Measurements from ENCODE around the gene NUFIP1. TPM values are rescaled to one million over a fixed set of nuclear protein-coding genes. Genes with fewer than 3 reads are reported as not detected.

NUFIP1 gene
- total RNA-seq, 1 experiment from 2014 or later: 17.1 TPM

DNA sequence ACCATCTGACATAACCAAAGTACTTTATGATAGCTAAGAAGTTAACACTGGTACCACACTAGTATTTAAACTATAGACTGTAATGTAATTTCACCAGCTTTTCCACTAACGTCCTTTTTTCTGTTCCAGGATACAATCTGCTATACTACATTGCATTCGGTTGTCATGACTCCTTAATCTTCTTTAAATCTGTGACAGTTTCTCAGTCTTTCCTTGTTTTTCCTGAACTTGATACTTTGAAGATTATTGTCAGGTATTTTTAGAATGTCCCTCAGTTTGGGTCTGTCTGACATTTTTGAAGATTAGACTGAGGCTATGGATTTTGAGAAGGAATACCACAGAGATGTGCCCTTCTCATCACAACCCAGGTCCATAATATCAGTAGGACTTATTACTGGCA, 36.6 kb downstream of the NUFIP1 start:
- H3K27ac Mint-ChIP-seq: no peak overlapping the region
- H4K8ac ChIP-seq (replicated peaks; ENCODE audit: insufficient read length, low read depth, low read length): no peak overlapping the region
- H3K56ac ChIP-seq (ENCODE audit: insufficient read length, low read depth, low read length): no peak overlapping the region
- H2BK12ac ChIP-seq (ENCODE audit: insufficient read length, low read depth, low read length): no peak overlapping the region
- no peak overlapping the region for H3K14ac ChIP-seq (ENCODE audit: insufficient read depth, low read length)
- no peaks in the 10 kb centered on the region for H4K20me1 ChIP-seq (ENCODE audit: control insufficient read depth, insufficient read depth, insufficient read length)
- no peaks in the 10 kb centered on the region for H3K27me3 Mint-ChIP-seq (ENCODE audit: low read depth)
- no peaks in the 10 kb centered on the region for H3K79me2 ChIP-seq (ENCODE audit: insufficient read depth, low read length)
- no peaks in the 10 kb centered on the region for H3K27me3 ChIP-seq (ENCODE audit: insufficient read depth, low read length)
- H3K27ac ChIP-seq (ENCODE audit: insufficient read length, low read depth, low read length): no peak overlapping the region
- no peak overlapping the region for H4K91ac ChIP-seq (ENCODE audit: insufficient read length, low read depth, low read length)
- no peak for DNase-seq
- no peaks in the 10 kb centered on the region for H3K9me3 ChIP-seq (ENCODE audit: control insufficient read depth, low read depth, low read length)
- no peak overlapping the region for H3K9ac ChIP-seq (ENCODE audit: extremely low read depth, insufficient read length, low read length)
- no peaks in the 10 kb centered on the region for H3K4me1 Mint-ChIP-seq
- no peak overlapping the region for H3K23ac ChIP-seq (ENCODE audit: insufficient read length, low read depth, low read length)
- H3K23me2 ChIP-seq (ENCODE audit: insufficient read length, low read depth, low read length, poor library complexity, severe bottlenecking): no peaks in the 10 kb centered on the region
- TF ChIP-seq, protein P1, sequence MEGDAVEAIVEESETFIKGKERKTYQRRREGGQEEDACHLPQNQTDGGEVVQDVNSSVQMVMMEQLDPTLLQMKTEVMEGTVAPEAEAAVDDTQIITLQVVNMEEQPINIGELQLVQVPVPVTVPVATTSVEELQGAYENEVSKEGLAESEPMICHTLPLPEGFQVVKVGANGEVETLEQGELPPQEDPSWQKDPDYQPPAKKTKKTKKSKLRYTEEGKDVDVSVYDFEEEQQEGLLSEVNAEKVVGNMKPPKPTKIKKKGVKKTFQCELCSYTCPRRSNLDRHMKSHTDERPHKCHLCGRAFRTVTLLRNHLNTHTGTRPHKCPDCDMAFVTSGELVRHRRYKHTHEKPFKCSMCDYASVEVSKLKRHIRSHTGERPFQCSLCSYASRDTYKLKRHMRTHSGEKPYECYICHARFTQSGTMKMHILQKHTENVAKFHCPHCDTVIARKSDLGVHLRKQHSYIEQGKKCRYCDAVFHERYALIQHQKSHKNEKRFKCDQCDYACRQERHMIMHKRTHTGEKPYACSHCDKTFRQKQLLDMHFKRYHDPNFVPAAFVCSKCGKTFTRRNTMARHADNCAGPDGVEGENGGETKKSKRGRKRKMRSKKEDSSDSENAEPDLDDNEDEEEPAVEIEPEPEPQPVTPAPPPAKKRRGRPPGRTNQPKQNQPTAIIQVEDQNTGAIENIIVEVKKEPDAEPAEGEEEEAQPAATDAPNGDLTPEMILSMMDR (conservative IDR thresholded peaks at IDR 0.05): no peak
- peaks cover 8 to 22% (median 15%) of the 10 kb centered on the region in 3 experiments; a peak in 5 of 7 replicates for H3K36me3 Mint-ChIP-seq (ENCODE audit: insufficient read depth in 1 of 3, low read depth in 3 of 3)
- no peak overlapping the region for H3K18ac ChIP-seq (ENCODE audit: insufficient read length, low read depth, low read length)
- H2AK5ac ChIP-seq (ENCODE audit: insufficient read length, low read length): no peak overlapping the region
- no peaks in the 10 kb centered on the region for H3K79me1 ChIP-seq (ENCODE audit: insufficient read depth, low read depth, low read length, poor library complexity, severe bottlenecking)
- no peaks in the 10 kb centered on the region for H3K9me3 Mint-ChIP-seq
- H3K4me1 ChIP-seq (ENCODE audit: insufficient read depth, low read length): no peaks in the 10 kb centered on the region
- H2BK5ac ChIP-seq (ENCODE audit: insufficient read length, low read length): no peak overlapping the region
- WGBS (ENCODE audit: extremely low coverage, insufficient read length, low lambda C conversion rate): no CpG with 5 or more reads among the region's 2 CpGs
- no peak overlapping the region for H2BK15ac ChIP-seq (ENCODE audit: low read depth, low read length)
- no peak overlapping the region for H2AFZ ChIP-seq (ENCODE audit: low read length)
- H2BK20ac ChIP-seq (ENCODE audit: low read depth, low read length, poor library complexity, severe bottlenecking): no peak overlapping the region
- no peak overlapping the region for H3K4me2 ChIP-seq (ENCODE audit: insufficient read depth, insufficient read length, low read length)
- H2BK120ac ChIP-seq (ENCODE audit: low read depth, low read length, poor library complexity, severe bottlenecking): no peak overlapping the region
- no peak overlapping the region for H3K4ac ChIP-seq (ENCODE audit: low read depth, low read length)
- H3T11ph ChIP-seq (ENCODE audit: low read length): no peak overlapping the region
- no peak overlapping the region for H4K5ac ChIP-seq (ENCODE audit: insufficient read length, low read depth, low read length)
- no peak overlapping the region for H3K4me3 Mint-ChIP-seq
